Neural cell (in vitro differentiated cells): Measurements from ENCODE around the gene EPB42. TPM values are rescaled to one million over a fixed set of nuclear protein-coding genes. Genes with fewer than 3 reads are reported as not detected.

Source experiments
- H2AFZ ChIP-seq: fragments of 200-600, 300-800 bp; sonication (generic), shearing (Covaris generic); 2 replicates; pipeline ENCODE4 v1.6.0; 2014; ENCODE audit warnings: low read depth, mild to moderate bottlenecking, antibody characterized with exemption, low read length, moderate library complexity
- H3F3A ChIP-seq: fragments of 200-600 bp; shearing (Covaris generic); 2 replicates; pipeline ENCODE4 v1.6.1; 2016; ENCODE audit warnings: mild to moderate bottlenecking, moderate library complexity, mixed read lengths, antibody characterized with exemption, low read length; ENCODE audit not compliant: insufficient read depth, poor library complexity, severe bottlenecking
- H3K27ac ChIP-seq: fragments of 200-600, 300-800 bp; sonication (generic), shearing (Covaris generic); 2 replicates; pipeline ENCODE4 v1.5.1; 2014; ENCODE audit warnings: mild to moderate bottlenecking, low read length, moderate library complexity
- H3K27me3 ChIP-seq: fragments of 300-800, 200-600 bp; sonication (generic), shearing (Covaris generic); 2 replicates; pipeline ENCODE4 v1.6.0; 2014; ENCODE audit warnings: mild to moderate bottlenecking, low read depth, low read length, moderate library complexity; ENCODE audit not compliant: insufficient read depth
- H3K36me3 ChIP-seq: fragments of 300-800, 200-600 bp; sonication (generic), shearing (Covaris generic); 2 replicates; pipeline ENCODE4 v1.5.1; 2014; ENCODE audit warnings: mild to moderate bottlenecking, antibody characterized with exemption, low read length, moderate library complexity; ENCODE audit not compliant: insufficient read depth
- H3K4me2 ChIP-seq: fragments of 300-800, 200-600 bp; sonication (generic), shearing (Covaris generic); 2 replicates; pipeline ENCODE4 v1.6.0; 2014; ENCODE audit warnings: mild to moderate bottlenecking, low read length
- H3K4me3 ChIP-seq: fragments of 300-800, 200-600 bp; sonication (generic), shearing (Covaris generic); 2 replicates; pipeline ENCODE4 v1.5.1; 2014; ENCODE audit warnings: mild to moderate bottlenecking, low read length, moderate library complexity
- H3K79me2 ChIP-seq: fragments of 200-600 bp; shearing (Covaris generic); replicated peaks from 2 replicates; pipeline ENCODE4 v1.6.0; 2014; ENCODE audit warnings: mild to moderate bottlenecking, low read length, moderate library complexity; ENCODE audit not compliant: insufficient read depth
- H3K9ac ChIP-seq: fragments of 300-800, 200-600 bp; sonication (generic), shearing (Covaris generic); 2 replicates; pipeline ENCODE4 v1.6.1; 2016; ENCODE audit warnings: mild to moderate bottlenecking, low read length, mixed read lengths
- H3K9me2 ChIP-seq: fragments of 200-600 bp; shearing (Covaris generic); 2 replicates; pipeline ENCODE4 v1.6.1; 2016; ENCODE audit warnings: mild to moderate bottlenecking, low read length, mixed read lengths; ENCODE audit not compliant: insufficient read depth
- H3K9me3 ChIP-seq: fragments of 200-600, 300-800 bp; sonication (generic), shearing (Covaris generic); 2 replicates; pipeline ENCODE4 v1.6.1; 2016; ENCODE audit warnings: mild to moderate bottlenecking, mixed run types, low read length, moderate library complexity, mixed read lengths
- H4K20me1 ChIP-seq: fragments of 200-600 bp; shearing (Covaris generic); 2 replicates; pipeline ENCODE4 v1.6.1; 2016; ENCODE audit warnings: mild to moderate bottlenecking, mixed run types; ENCODE audit not compliant: insufficient read depth
- EP300 ChIP-seq: fragments of 450-650 bp; conservative IDR thresholded peaks from 2 replicates; pipeline ENCODE4 v1.6.1; 2014; ENCODE audit warnings: antibody characterized with exemption, mild to moderate bottlenecking, moderate library complexity; ENCODE audit not compliant: poor library complexity, severe bottlenecking
- EZH2 ChIP-seq: fragments of 200-600, 300-800 bp; shearing (Covaris generic), sonication (generic); IDR thresholded peaks from 2 replicates; pipeline ENCODE4 v1.6.1; 2014; ENCODE audit warnings: antibody characterized with exemption, low read length, borderline replicate concordance, mild to moderate bottlenecking; ENCODE audit not compliant: insufficient read depth, poor library complexity, severe bottlenecking
- MXI1 ChIP-seq: fragments of 450-650 bp; conservative IDR thresholded peaks from 2 replicates; pipeline ENCODE4 v1.6.1; 2014; ENCODE audit warnings: antibody characterized with exemption, mild to moderate bottlenecking; ENCODE audit not compliant: poor library complexity, severe bottlenecking
- POLR2AphosphoS5 ChIP-seq: IDR thresholded peaks from 2 replicates; pipeline ENCODE4 v1.6.1; 2012
- RAD21 ChIP-seq: fragments of 450-650 bp; conservative IDR thresholded peaks from 2 replicates; pipeline ENCODE4 v1.6.1; 2014; ENCODE audit warnings: antibody characterized with exemption, mild to moderate bottlenecking, moderate library complexity
- SMC3 ChIP-seq: fragments of 450-650 bp; conservative IDR thresholded peaks from 2 replicates; pipeline ENCODE4 v1.6.1; 2014; ENCODE audit warnings: antibody characterized with exemption, mild to moderate bottlenecking, moderate library complexity; ENCODE audit not compliant: poor library complexity
- TAF1 ChIP-seq: IDR thresholded peaks from 2 replicates; pipeline ENCODE4 v1.6.1; 2012; ENCODE audit warnings: low read depth
- polyA plus RNA-seq: library from polyadenylated mRNA; depleted of rRNA; stranded (reverse); fragments of >200 nt; gene quantifications from 2 replicates; pipeline ENCODE4 v1.2.3, GENCODE V29; 2014
- TF ChIP-seq, protein P1 (sequence below): IDR thresholded peaks from 2 replicates; pipeline ENCODE4 v1.6.1; 2012; ENCODE audit warnings: borderline replicate concordance
- TF ChIP-seq, protein P2 (sequence below): fragments of 450-650 bp; IDR thresholded peaks from 2 replicates; pipeline ENCODE4 v1.5.1; 2014; ENCODE audit warnings: antibody characterized with exemption, mild to moderate bottlenecking, moderate library complexity; ENCODE audit not compliant: poor library complexity, severe bottlenecking

The EPB42 gene
- polyA plus RNA-seq, 1 donor from 2014 or later: not detected

DNA sequence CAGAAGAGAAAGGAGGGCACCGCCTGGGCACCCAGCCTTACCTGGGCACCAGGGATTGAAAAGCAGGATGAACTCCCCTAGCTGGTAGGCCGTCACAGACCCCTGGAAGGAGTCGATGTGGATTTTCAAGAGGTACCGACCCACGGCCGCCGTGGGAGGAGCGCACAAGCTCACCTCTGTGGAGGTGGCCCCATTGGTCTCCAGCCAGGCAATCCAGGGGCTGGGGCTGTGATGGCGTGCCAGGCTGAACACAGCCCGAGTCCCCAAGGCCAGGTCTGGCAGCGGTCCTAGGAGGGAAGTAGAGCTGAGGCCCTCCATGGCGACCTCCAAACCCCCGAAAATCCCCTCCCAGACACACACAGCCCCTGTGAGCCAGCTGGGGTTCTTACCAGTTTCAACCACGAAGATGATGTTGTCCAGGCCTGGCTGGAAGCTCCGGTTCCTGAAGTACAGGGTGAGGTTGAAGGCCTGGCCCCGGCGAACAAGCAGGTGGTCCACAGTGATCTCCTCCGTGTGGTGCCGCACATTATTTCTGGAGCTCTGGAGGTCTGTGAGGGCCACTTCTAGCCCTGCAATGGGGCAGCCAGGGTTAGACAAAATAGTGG is 39.3 kb upstream of the EPB42 start:
- no peak overlapping the region for H3K27ac ChIP-seq
- TF ChIP-seq SMC3 (no peak), MXI1 (no peak), POLR2AphosphoS5 (no peak), RAD21 (no peak), EZH2 (no peak), EP300 (no peak), TAF1 (no peak)
- TF ChIP-seq, protein P1, sequence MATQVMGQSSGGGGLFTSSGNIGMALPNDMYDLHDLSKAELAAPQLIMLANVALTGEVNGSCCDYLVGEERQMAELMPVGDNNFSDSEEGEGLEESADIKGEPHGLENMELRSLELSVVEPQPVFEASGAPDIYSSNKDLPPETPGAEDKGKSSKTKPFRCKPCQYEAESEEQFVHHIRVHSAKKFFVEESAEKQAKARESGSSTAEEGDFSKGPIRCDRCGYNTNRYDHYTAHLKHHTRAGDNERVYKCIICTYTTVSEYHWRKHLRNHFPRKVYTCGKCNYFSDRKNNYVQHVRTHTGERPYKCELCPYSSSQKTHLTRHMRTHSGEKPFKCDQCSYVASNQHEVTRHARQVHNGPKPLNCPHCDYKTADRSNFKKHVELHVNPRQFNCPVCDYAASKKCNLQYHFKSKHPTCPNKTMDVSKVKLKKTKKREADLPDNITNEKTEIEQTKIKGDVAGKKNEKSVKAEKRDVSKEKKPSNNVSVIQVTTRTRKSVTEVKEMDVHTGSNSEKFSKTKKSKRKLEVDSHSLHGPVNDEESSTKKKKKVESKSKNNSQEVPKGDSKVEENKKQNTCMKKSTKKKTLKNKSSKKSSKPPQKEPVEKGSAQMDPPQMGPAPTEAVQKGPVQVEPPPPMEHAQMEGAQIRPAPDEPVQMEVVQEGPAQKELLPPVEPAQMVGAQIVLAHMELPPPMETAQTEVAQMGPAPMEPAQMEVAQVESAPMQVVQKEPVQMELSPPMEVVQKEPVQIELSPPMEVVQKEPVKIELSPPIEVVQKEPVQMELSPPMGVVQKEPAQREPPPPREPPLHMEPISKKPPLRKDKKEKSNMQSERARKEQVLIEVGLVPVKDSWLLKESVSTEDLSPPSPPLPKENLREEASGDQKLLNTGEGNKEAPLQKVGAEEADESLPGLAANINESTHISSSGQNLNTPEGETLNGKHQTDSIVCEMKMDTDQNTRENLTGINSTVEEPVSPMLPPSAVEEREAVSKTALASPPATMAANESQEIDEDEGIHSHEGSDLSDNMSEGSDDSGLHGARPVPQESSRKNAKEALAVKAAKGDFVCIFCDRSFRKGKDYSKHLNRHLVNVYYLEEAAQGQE: no peak
- TF ChIP-seq, protein P2, sequence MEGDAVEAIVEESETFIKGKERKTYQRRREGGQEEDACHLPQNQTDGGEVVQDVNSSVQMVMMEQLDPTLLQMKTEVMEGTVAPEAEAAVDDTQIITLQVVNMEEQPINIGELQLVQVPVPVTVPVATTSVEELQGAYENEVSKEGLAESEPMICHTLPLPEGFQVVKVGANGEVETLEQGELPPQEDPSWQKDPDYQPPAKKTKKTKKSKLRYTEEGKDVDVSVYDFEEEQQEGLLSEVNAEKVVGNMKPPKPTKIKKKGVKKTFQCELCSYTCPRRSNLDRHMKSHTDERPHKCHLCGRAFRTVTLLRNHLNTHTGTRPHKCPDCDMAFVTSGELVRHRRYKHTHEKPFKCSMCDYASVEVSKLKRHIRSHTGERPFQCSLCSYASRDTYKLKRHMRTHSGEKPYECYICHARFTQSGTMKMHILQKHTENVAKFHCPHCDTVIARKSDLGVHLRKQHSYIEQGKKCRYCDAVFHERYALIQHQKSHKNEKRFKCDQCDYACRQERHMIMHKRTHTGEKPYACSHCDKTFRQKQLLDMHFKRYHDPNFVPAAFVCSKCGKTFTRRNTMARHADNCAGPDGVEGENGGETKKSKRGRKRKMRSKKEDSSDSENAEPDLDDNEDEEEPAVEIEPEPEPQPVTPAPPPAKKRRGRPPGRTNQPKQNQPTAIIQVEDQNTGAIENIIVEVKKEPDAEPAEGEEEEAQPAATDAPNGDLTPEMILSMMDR: no peak
- H3K9me3 ChIP-seq: no peaks in the 10 kb centered on the region
- no peaks in the 10 kb centered on the region for H3K79me2 ChIP-seq
- H3K4me3 ChIP-seq: no peak overlapping the region
- no peaks in the 10 kb centered on the region for H4K20me1 ChIP-seq
- no peaks in the 10 kb centered on the region for H3K27me3 ChIP-seq
- H3K9me2 ChIP-seq: no peaks in the 10 kb centered on the region
- H3K4me2 ChIP-seq: no peak overlapping the region
- no peaks in the 10 kb centered on the region for H3F3A ChIP-seq
- no peak overlapping the region for H2AFZ ChIP-seq
- H3K36me3 ChIP-seq: no peaks in the 10 kb centered on the region
- H3K9ac ChIP-seq: no peak overlapping the region

DNA sequence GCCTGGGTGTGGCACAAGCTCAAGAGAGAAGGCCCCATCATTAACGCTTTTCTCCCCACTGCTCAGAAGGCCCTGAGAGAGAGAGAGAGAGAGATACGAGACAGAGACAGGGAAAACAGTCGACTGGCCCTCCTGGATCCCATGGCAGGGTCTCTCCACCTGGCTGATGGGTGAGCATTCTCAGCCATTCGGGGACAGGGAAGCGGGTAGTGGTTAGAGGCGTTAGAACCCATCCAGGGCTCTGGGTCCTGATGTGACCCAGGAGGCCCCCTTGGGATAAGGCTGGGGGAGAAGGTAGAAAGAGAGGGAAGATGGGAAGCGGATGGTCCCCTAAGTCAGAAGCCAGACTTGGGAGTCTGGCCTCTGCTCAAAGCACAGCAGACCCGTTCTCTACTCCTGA is 38.0 kb upstream of the EPB42 start:
- TF ChIP-seq RAD21 (no peak), POLR2AphosphoS5 (no peak), TAF1 (no peak), SMC3 (no peak), MXI1 (no peak), EP300 (no peak), EZH2 (no peak)
- TF ChIP-seq, protein P1: no peak
- TF ChIP-seq, protein P2: no peak
- Histone ChIP-seq H3K9me3 (no peaks in the 10 kb centered on the region), H3K27ac (no peak overlapping the region)

More for the DNA sequence above, 38.0 kb upstream of the EPB42 start:
- no peaks in the 10 kb centered on the region for H3F3A ChIP-seq
- no peaks in the 10 kb centered on the region for H3K9me2 ChIP-seq
- H3K4me3 ChIP-seq: no peak overlapping the region
- H4K20me1 ChIP-seq: no peaks in the 10 kb centered on the region
- H3K27me3 ChIP-seq: no peaks in the 10 kb centered on the region
- H2AFZ ChIP-seq: no peak overlapping the region
- H3K36me3 ChIP-seq: no peaks in the 10 kb centered on the region
- no peak overlapping the region for H3K4me2 ChIP-seq
- no peak overlapping the region for H3K9ac ChIP-seq
- no peaks in the 10 kb centered on the region for H3K79me2 ChIP-seq
